ENCODE results near the gene ATG7.

Gene ATG7

DNA sequence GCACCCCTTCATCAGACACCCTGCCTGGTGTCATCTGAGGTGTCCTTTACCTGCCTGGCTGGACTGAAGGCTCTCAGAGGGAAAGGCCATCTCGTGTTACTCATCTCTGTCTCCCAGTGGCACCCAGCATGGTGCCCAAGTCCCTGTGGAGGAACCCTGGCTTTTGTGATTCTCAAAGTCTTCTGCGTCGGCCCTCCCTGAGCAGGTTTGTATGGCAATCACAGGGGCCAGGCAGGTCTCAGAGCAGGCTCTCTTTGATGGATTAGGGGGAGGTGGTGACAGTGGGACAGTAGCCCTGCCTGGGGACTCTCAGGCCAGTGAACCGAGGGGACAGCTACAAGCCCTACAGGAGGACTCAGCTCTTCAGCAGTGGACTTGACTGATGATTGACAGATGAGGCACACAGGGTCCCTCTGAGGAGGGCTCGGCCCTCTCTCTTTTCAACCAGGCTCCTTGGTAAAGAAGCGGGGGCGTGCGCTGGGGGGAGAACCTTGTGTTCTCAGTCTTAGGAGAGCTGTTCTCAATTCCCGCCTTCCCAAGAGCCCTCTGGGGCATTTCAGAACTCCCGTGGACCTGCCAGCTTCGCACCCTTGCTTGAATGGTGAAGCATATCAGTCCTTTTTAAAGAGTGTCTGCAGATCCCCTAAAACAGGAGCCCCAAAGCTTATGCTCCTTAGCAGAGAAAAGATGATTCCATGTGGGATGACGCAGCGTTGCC lies 263.2 kb downstream of the ATG7 start (continued):
- TF ChIP-seq, protein P1, sequence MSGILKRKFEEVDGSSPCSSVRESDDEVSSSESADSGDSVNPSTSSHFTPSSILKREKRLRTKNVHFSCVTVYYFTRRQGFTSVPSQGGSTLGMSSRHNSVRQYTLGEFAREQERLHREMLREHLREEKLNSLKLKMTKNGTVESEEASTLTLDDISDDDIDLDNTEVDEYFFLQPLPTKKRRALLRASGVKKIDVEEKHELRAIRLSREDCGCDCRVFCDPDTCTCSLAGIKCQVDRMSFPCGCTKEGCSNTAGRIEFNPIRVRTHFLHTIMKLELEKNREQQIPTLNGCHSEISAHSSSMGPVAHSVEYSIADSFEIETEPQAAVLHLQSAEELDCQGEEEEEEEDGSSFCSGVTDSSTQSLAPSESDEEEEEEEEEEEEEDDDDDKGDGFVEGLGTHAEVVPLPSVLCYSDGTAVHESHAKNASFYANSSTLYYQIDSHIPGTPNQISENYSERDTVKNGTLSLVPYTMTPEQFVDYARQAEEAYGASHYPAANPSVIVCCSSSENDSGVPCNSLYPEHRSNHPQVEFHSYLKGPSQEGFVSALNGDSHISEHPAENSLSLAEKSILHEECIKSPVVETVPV (CRISPR knock-in tag; IDR thresholded peaks at IDR 0.05) = no peak
- no peak for TF ChIP-seq ZFP3 (CRISPR knock-in tag; IDR thresholded peaks at IDR 0.05)
- no peak for TF ChIP-seq CSDC2 (CRISPR knock-in tag; IDR thresholded peaks at IDR 0.05)
- TF ChIP-seq BACH2 (CRISPR knock-in tag; IDR thresholded peaks at IDR 0.05; ENCODE audit: borderline replicate concordance) = no peak
- TF ChIP-seq GLIS3 (CRISPR knock-in tag; IDR thresholded peaks at IDR 0.05) = no peak
- TF ChIP-seq OSR1 (CRISPR knock-in tag; IDR thresholded peaks at IDR 0.05) = no peak
- no peak for TF ChIP-seq ZNF565 (CRISPR knock-in tag; conservative IDR thresholded peaks at IDR 0.05; ENCODE audit: low read depth)
- TF ChIP-seq ZC3H10 (CRISPR knock-in tag; IDR thresholded peaks at IDR 0.05) = no peak
- TF ChIP-seq SNAI2 (CRISPR knock-in tag; IDR thresholded peaks at IDR 0.05) = no peak

DNA sequence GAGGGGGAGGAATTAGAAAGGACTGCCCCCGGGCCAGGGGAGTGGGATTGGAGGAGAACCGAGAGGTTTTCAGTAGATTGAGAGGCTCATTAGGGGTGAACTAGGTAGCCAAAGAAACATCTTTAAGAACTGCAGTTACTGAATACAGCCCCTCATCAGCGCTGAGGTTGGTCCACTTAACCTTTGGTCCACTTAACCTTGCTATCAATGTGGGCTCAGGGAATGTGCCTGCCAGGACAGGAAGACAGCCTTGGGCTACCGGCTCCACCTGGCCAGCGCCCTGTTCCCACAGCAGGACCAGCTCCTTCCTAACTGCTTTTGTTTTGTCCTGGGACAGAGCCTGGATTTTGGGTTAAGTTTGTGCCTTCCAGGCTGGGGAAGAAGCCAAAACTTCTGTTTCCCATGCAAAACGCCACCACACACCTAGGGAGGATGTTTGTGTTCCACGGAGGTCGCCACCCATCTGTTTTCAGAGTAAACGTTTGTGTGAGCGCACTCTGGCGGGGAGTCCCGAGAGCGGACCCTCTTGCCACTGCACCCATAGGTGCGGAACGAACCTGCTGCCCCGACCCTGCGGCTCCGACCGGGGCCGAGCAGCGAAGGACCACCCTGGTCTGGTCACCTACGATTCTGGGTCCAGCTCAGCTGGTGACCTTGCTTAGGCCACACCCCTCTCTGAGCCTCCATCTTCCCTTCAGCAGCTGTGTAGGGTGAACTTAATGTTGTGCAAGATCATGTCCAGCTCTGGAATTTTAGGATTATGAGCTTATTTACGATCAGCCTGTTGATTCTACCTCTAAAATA lies 264.1 kb downstream of the ATG7 start:
- no peak for ATAC-seq
- TF ChIP-seq ZFP3 (CRISPR knock-in tag; IDR thresholded peaks at IDR 0.05) (no peak), ZNF8 (CRISPR knock-in tag; IDR thresholded peaks at IDR 0.05) (no peak), PPARA (CRISPR knock-in tag; IDR thresholded peaks at IDR 0.05; ENCODE audit: borderline replicate concordance) (no peak), ISL1 (CRISPR knock-in tag; IDR thresholded peaks at IDR 0.05) (no peak), OSR1 (CRISPR knock-in tag; IDR thresholded peaks at IDR 0.05) (no peak), GLIS3 (CRISPR knock-in tag; IDR thresholded peaks at IDR 0.05) (no peak)

DNA sequence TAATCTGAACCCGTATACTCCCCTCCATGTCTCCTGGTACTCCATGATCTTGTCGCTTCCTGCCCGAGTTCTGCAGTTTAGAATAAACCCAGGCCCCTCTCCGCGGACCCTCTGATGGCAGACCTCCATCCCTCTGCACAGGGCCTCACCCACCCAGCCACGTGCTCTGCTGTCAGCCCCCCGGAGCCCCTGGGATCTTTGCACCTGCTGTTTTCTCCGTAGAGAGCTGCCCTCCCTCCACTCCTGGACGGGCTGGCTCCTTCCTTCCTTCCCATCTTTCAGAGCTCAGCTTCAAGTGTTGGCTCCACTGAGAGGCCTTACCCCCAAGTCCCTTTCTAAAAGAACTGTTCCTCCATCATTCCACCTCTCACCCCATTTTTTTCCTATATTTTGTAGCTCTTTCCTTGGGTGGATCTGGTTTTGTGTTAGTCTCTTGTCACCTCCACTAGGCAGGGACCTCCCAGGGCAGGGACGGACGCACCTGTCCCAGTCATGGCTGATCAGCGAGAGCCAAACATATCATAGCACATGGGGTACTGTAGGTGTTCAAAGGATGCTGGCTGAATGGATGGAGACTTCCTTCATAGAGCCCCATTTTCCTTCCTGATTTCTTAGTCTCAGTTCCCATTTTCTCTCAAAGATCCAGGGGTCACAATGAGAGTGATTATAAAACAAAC lies 264.9 kb downstream of the ATG7 start:
- TF ChIP-seq BACH2 (CRISPR knock-in tag; IDR thresholded peaks at IDR 0.05; ENCODE audit: borderline replicate concordance) (no peak), CSDC2 (CRISPR knock-in tag; IDR thresholded peaks at IDR 0.05) (no peak), ZC3H10 (CRISPR knock-in tag; IDR thresholded peaks at IDR 0.05) (no peak), RARB (CRISPR knock-in tag; IDR thresholded peaks at IDR 0.05) (no peak), GLIS3 (CRISPR knock-in tag; IDR thresholded peaks at IDR 0.05) (no peak), ESRRG (CRISPR knock-in tag; IDR thresholded peaks at IDR 0.05) (no peak), ZNF70 (CRISPR knock-in tag; IDR thresholded peaks at IDR 0.05) (no peak), ISL1 (CRISPR knock-in tag; IDR thresholded peaks at IDR 0.05) (no peak), ARNTL (CRISPR knock-in tag; IDR thresholded peaks at IDR 0.05; ENCODE audit: borderline replicate concordance, low read depth) (no peak), ZFP3 (CRISPR knock-in tag; IDR thresholded peaks at IDR 0.05) (no peak), TOX (CRISPR knock-in tag; IDR thresholded peaks at IDR 0.05; ENCODE audit: borderline replicate concordance) (no peak), ZNF565 (CRISPR knock-in tag; conservative IDR thresholded peaks at IDR 0.05; ENCODE audit: low read depth) (no peak)
- TF ChIP-seq, protein P2, sequence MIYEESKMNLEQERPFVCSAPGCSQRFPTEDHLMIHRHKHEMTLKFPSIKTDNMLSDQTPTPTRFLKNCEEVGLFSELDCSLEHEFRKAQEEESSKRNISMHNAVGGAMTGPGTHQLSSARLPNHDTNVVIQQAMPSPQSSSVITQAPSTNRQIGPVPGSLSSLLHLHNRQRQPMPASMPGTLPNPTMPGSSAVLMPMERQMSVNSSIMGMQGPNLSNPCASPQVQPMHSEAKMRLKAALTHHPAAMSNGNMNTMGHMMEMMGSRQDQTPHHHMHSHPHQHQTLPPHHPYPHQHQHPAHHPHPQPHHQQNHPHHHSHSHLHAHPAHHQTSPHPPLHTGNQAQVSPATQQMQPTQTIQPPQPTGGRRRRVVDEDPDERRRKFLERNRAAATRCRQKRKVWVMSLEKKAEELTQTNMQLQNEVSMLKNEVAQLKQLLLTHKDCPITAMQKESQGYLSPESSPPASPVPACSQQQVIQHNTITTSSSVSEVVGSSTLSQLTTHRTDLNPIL (CRISPR knock-in tag; IDR thresholded peaks at IDR 0.05; ENCODE audit: low read depth) = no peak
- TF ChIP-seq, protein P1 (CRISPR knock-in tag; IDR thresholded peaks at IDR 0.05) = no peak
- TF ChIP-seq, protein P3, sequence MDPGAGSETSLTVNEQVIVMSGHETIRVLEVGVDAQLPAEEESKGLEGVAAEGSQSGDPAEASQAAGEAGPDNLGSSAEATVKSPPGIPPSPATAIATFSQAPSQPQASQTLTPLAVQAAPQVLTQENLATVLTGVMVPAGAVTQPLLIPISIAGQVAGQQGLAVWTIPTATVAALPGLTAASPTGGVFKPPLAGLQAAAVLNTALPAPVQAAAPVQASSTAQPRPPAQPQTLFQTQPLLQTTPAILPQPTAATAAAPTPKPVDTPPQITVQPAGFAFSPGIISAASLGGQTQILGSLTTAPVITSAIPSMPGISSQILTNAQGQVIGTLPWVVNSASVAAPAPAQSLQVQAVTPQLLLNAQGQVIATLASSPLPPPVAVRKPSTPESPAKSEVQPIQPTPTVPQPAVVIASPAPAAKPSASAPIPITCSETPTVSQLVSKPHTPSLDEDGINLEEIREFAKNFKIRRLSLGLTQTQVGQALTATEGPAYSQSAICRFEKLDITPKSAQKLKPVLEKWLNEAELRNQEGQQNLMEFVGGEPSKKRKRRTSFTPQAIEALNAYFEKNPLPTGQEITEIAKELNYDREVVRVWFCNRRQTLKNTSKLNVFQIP (CRISPR knock-in tag; IDR thresholded peaks at IDR 0.05; ENCODE audit: borderline replicate concordance, low read depth) = no peak
- ATAC-seq = no peak

DNA sequence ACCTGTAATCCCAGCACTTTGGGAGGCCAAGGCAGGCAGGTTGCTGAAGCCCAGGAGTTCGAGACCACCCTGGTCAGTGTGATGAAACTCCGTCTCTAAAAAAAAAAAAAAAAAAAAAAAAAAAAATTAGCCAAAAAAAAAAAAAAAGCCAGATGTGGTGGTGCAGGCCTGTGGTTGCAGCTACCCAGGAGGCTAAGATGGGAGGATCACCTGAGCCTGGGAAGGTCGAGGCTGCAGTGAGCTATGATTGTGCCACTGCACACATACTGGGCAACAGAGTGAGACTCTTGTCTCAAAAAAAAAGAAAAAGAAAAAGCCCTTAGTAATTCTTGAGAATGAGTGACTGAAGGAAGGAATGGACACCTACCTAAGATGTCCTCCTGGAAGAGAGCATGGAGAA lies 266.4 kb downstream of the ATG7 start:
- ATAC-seq = no peak
- TF ChIP-seq, protein P4, sequence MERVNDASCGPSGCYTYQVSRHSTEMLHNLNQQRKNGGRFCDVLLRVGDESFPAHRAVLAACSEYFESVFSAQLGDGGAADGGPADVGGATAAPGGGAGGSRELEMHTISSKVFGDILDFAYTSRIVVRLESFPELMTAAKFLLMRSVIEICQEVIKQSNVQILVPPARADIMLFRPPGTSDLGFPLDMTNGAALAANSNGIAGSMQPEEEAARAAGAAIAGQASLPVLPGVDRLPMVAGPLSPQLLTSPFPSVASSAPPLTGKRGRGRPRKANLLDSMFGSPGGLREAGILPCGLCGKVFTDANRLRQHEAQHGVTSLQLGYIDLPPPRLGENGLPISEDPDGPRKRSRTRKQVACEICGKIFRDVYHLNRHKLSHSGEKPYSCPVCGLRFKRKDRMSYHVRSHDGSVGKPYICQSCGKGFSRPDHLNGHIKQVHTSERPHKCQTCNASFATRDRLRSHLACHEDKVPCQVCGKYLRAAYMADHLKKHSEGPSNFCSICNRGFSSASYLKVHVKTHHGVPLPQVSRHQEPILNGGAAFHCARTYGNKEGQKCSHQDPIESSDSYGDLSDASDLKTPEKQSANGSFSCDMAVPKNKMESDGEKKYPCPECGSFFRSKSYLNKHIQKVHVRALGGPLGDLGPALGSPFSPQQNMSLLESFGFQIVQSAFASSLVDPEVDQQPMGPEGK (CRISPR knock-in tag; IDR thresholded peaks at IDR 0.05; ENCODE audit: borderline replicate concordance) = no peak
- TF ChIP-seq RARB (CRISPR knock-in tag; IDR thresholded peaks at IDR 0.05) = no peak
- TF ChIP-seq OSR1 (CRISPR knock-in tag; IDR thresholded peaks at IDR 0.05) = no peak
- TF ChIP-seq CSDC2 (CRISPR knock-in tag; IDR thresholded peaks at IDR 0.05) = no peak
- TF ChIP-seq GLIS3 (CRISPR knock-in tag; IDR thresholded peaks at IDR 0.05) = no peak
- no peak for TF ChIP-seq ZFP30 (CRISPR knock-in tag; IDR thresholded peaks at IDR 0.05)
- TF ChIP-seq ZC3H10 (CRISPR knock-in tag; IDR thresholded peaks at IDR 0.05) = no peak
- TF ChIP-seq ISL1 (CRISPR knock-in tag; IDR thresholded peaks at IDR 0.05) = no peak
- no peak for TF ChIP-seq BACH2 (CRISPR knock-in tag; IDR thresholded peaks at IDR 0.05; ENCODE audit: borderline replicate concordance)
- TF ChIP-seq, protein P3 (CRISPR knock-in tag; IDR thresholded peaks at IDR 0.05; ENCODE audit: borderline replicate concordance, low read depth) = no peak
- no peak for TF ChIP-seq ZNF565 (CRISPR knock-in tag; conservative IDR thresholded peaks at IDR 0.05; ENCODE audit: low read depth)
- TF ChIP-seq, protein P2 (CRISPR knock-in tag; IDR thresholded peaks at IDR 0.05; ENCODE audit: low read depth) = no peak
